ENCODE measurements around the gene SPAG17. TPM values are rescaled to one million over a fixed set of nuclear protein-coding genes. Genes with fewer than 3 reads are reported as not detected.

Gene SPAG17
- polyA plus RNA-seq, 1 donor from 2014 or later: 0.25 TPM

DNA sequence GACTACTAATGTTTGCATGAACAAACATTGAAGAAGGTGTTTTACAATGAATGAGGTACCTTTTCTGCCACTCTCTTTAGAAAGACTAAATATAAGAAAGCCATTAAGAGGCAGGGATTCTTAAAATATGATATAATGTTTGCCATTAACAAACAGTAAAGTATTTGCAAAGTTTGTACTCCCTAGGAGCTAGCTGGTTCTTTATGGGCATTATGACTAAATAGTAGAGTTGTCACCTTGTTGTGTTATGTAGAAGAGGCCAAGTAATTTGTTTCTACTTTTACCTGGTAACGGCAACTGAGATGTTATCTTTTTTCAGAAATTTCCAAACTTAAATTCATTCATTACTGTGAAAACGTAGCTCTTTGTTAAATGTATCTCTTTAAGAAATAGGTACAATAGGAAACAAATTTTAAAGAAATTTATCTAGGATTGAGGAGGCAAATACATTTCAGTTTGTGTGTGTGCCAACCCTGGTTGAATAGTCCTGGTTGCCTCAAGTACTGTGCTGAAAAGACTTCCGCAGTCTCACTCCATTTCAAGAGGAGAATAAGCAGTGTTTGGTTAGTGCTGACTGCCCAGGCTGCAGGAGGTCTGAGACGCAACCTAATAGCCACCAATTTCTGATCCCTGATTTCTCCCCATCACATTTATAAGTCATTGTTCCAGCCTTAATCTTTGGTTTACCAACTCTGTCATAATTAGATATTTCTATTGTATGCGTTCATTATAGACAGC, 203.4 kb downstream of the SPAG17 start:
- H2AFZ ChIP-seq (ENCODE audit: low read depth, low read length): no peak overlapping the region
- no peak overlapping the region for H3K4me3 ChIP-seq (ENCODE audit: low read length)
- no peak overlapping the region for H3K9ac ChIP-seq (ENCODE audit: low read length)
- no peak for TF ChIP-seq EP300 (conservative IDR thresholded peaks at IDR 0.05; ENCODE audit: poor library complexity, severe bottlenecking)
- TF ChIP-seq EZH2 (IDR thresholded peaks at IDR 0.05; ENCODE audit: borderline replicate concordance, insufficient read depth, low read length, poor library complexity, severe bottlenecking): no peak
- TF ChIP-seq, protein P1, sequence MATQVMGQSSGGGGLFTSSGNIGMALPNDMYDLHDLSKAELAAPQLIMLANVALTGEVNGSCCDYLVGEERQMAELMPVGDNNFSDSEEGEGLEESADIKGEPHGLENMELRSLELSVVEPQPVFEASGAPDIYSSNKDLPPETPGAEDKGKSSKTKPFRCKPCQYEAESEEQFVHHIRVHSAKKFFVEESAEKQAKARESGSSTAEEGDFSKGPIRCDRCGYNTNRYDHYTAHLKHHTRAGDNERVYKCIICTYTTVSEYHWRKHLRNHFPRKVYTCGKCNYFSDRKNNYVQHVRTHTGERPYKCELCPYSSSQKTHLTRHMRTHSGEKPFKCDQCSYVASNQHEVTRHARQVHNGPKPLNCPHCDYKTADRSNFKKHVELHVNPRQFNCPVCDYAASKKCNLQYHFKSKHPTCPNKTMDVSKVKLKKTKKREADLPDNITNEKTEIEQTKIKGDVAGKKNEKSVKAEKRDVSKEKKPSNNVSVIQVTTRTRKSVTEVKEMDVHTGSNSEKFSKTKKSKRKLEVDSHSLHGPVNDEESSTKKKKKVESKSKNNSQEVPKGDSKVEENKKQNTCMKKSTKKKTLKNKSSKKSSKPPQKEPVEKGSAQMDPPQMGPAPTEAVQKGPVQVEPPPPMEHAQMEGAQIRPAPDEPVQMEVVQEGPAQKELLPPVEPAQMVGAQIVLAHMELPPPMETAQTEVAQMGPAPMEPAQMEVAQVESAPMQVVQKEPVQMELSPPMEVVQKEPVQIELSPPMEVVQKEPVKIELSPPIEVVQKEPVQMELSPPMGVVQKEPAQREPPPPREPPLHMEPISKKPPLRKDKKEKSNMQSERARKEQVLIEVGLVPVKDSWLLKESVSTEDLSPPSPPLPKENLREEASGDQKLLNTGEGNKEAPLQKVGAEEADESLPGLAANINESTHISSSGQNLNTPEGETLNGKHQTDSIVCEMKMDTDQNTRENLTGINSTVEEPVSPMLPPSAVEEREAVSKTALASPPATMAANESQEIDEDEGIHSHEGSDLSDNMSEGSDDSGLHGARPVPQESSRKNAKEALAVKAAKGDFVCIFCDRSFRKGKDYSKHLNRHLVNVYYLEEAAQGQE (IDR thresholded peaks at IDR 0.05; ENCODE audit: borderline replicate concordance): no peak
- TF ChIP-seq, protein P2, sequence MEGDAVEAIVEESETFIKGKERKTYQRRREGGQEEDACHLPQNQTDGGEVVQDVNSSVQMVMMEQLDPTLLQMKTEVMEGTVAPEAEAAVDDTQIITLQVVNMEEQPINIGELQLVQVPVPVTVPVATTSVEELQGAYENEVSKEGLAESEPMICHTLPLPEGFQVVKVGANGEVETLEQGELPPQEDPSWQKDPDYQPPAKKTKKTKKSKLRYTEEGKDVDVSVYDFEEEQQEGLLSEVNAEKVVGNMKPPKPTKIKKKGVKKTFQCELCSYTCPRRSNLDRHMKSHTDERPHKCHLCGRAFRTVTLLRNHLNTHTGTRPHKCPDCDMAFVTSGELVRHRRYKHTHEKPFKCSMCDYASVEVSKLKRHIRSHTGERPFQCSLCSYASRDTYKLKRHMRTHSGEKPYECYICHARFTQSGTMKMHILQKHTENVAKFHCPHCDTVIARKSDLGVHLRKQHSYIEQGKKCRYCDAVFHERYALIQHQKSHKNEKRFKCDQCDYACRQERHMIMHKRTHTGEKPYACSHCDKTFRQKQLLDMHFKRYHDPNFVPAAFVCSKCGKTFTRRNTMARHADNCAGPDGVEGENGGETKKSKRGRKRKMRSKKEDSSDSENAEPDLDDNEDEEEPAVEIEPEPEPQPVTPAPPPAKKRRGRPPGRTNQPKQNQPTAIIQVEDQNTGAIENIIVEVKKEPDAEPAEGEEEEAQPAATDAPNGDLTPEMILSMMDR (IDR thresholded peaks at IDR 0.05; ENCODE audit: poor library complexity, severe bottlenecking): no peak
- no peak for TF ChIP-seq SMC3 (conservative IDR thresholded peaks at IDR 0.05; ENCODE audit: poor library complexity)
- TF ChIP-seq RAD21 (conservative IDR thresholded peaks at IDR 0.05): no peak
- TF ChIP-seq TAF1 (IDR thresholded peaks at IDR 0.05; ENCODE audit: low read depth): no peak
- TF ChIP-seq POLR2AphosphoS5 (IDR thresholded peaks at IDR 0.05): no peak
- no peak for TF ChIP-seq MXI1 (conservative IDR thresholded peaks at IDR 0.05; ENCODE audit: poor library complexity, severe bottlenecking)
- H3K9me2 ChIP-seq (ENCODE audit: insufficient read depth, low read length): no peaks in the 10 kb centered on the region
- H3K4me2 ChIP-seq (ENCODE audit: low read length): no peak overlapping the region
- H3K27ac ChIP-seq (ENCODE audit: low read length): no peak overlapping the region
- H3K27me3 ChIP-seq (ENCODE audit: insufficient read depth, low read depth, low read length): no peaks in the 10 kb centered on the region
- no peaks in the 10 kb centered on the region for H4K20me1 ChIP-seq (ENCODE audit: insufficient read depth)
- H3K79me2 ChIP-seq (replicated peaks; ENCODE audit: insufficient read depth, low read length): no peaks in the 10 kb centered on the region
- H3F3A ChIP-seq (ENCODE audit: insufficient read depth, low read length, poor library complexity, severe bottlenecking): no peaks in the 10 kb centered on the region
- H3K36me3 ChIP-seq (ENCODE audit: insufficient read depth, low read length): no peaks in the 10 kb centered on the region
- no peaks in the 10 kb centered on the region for H3K9me3 ChIP-seq (ENCODE audit: low read length)

DNA sequence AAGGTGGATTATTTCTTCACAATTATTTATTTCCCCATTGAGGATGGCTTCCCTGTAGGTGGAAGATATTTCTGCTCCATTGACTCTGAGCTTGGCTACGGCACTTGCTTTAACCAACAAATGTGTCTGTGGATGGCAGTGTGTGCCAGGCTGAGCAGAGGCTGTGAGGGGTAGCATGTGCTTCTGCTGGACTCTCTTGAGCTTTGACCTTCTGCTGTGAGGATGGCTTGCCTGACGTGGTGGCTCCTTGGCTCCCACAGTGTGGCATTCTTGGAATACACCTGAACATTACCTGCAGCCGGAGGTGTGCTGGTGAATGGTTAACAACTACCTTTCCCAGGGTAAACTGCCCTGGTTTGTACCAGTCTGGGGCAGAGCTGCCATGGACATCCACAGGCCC, 208.6 kb downstream of the SPAG17 start:
- Histone ChIP-seq H2AFZ (ENCODE audit: low read depth, low read length) (no peak overlapping the region), H3K36me3 (ENCODE audit: insufficient read depth, low read length) (no peaks in the 10 kb centered on the region), H3K27ac (ENCODE audit: low read length) (no peak overlapping the region), H3K9me2 (ENCODE audit: insufficient read depth, low read length) (no peaks in the 10 kb centered on the region), H3K9me3 (ENCODE audit: low read length) (no peaks in the 10 kb centered on the region), H3K4me3 (ENCODE audit: low read length) (no peak overlapping the region), H3K27me3 (ENCODE audit: insufficient read depth, low read depth, low read length) (no peaks in the 10 kb centered on the region), H3F3A (ENCODE audit: insufficient read depth, low read length, poor library complexity, severe bottlenecking) (no peaks in the 10 kb centered on the region), H3K4me2 (ENCODE audit: low read length) (no peak overlapping the region), H3K9ac (ENCODE audit: low read length) (no peak overlapping the region), H3K79me2 (replicated peaks; ENCODE audit: insufficient read depth, low read length) (no peaks in the 10 kb centered on the region), H4K20me1 (ENCODE audit: insufficient read depth) (no peaks in the 10 kb centered on the region)
- TF ChIP-seq TAF1 (IDR thresholded peaks at IDR 0.05; ENCODE audit: low read depth): no peak
- no peak for TF ChIP-seq SMC3 (conservative IDR thresholded peaks at IDR 0.05; ENCODE audit: poor library complexity)
- TF ChIP-seq, protein P2 (IDR thresholded peaks at IDR 0.05; ENCODE audit: poor library complexity, severe bottlenecking): no peak
- TF ChIP-seq EZH2 (IDR thresholded peaks at IDR 0.05; ENCODE audit: borderline replicate concordance, insufficient read depth, low read length, poor library complexity, severe bottlenecking): no peak

All from neural cell (in vitro differentiated cells).